Spleen (tissue), 11 donors: Measurements from ENCODE around the gene METTL1. TPM values are rescaled to one million over a fixed set of nuclear protein-coding genes. Genes with fewer than 3 reads are reported as not detected.

Experiments
- DNase-seq: peaks from one replicate; pipeline ENCODE4 v3.0.0-alpha.2; 2020
- H3K27ac ChIP-seq, 8 donors: fragments of 200-600 bp; sonication (generic) in 7 of 8; 1 replicate in 4 of 8; 2 replicates in 4 of 8; pipeline versions ENCODE4 v1.5.0 to v1.8.0; 2016 to 2021; ENCODE audit warnings: inconsistent platforms in 4 of 8, mild to moderate bottlenecking in 4 of 8, moderate library complexity in 1 of 8
- H3K27me3 ChIP-seq, 7 donors: fragments of 200-600 bp; sonication (generic) in 6 of 7; replicated peaks in 1 of 7; 1 replicate in 4 of 7; 2 replicates in 3 of 7; pipeline versions ENCODE4 v1.5.0 to v1.8.0; 2016 to 2021; ENCODE audit warnings: inconsistent platforms in 3 of 7, mild to moderate bottlenecking in 1 of 7
- H3K36me3 ChIP-seq, 6 donors: fragments of 200-600 bp; sonication (generic) in 5 of 6; 1 replicate in 4 of 6; 2 replicates in 2 of 6; pipeline versions ENCODE4 v1.5.0 to v1.8.0; 2016 to 2021; ENCODE audit warnings: inconsistent platforms in 2 of 6
- H3K4me1 ChIP-seq, 6 donors: fragments of 200-600 bp; sonication (generic) in 5 of 6; 1 replicate in 3 of 6; 2 replicates in 3 of 6; pipeline versions ENCODE4 v1.5.0 to v1.8.0; 2016 to 2021; ENCODE audit warnings: inconsistent platforms in 3 of 6
- H3K4me3 ChIP-seq, 8 donors: fragments of 200-600 bp; sonication (generic) in 7 of 8; 1 replicate in 4 of 8; 2 replicates in 4 of 8; pipeline versions ENCODE4 v1.5.0 to v1.8.0; 2016 to 2021; ENCODE audit warnings: inconsistent platforms in 4 of 8, mild to moderate bottlenecking in 4 of 8, moderate library complexity in 2 of 8
- H3K9me3 ChIP-seq, 8 donors: fragments of 200-600 bp; sonication (generic) in 7 of 8; 1 replicate in 4 of 8; 2 replicates in 4 of 8; pipeline versions ENCODE4 v1.5.0 to v1.8.0; 2016 to 2021; ENCODE audit warnings: inconsistent platforms in 4 of 8
- CTCF ChIP-seq, 11 experiments: fragments of 200-600 bp in 7 of 11; fragments of 450-650 bp in 4 of 11; sonication (generic) in 4 of 11; IDR thresholded peaks in 8 of 11; conservative IDR thresholded peaks in 3 of 11; 1 replicate in 7 of 11; 2 replicates in 4 of 11; pipeline versions ENCODE4 v1.4.0 to v1.8.0; 2016 to 2021; ENCODE audit warnings: antibody characterized with exemption in 11 of 11, inconsistent platforms in 4 of 11, mild to moderate bottlenecking in 1 of 11
- POLR2A ChIP-seq, 3 donors: fragments of 450-650 bp; IDR thresholded peaks; one replicate each; pipeline ENCODE4 v1.5.1; 2017; ENCODE audit warnings: antibody characterized with exemption in 3 of 3, mild to moderate bottlenecking in 1 of 3
- POLR2AphosphoS5 ChIP-seq, 3 donors: sonication (generic); formaldehyde crosslinking; IDR thresholded peaks; one replicate each; pipeline ENCODE4 v1.5.1; 2017; ENCODE audit warnings: antibody characterized with exemption in 3 of 3
- WGBS, 5 donors: extraction: QIAGEN DNeasy Blood & Tissue Kit in 3 of 5; methylation state at CpG; one replicate each; pipeline versions ENCODE4 v1.1.5 to v1.1.7; 2013 to 2018; 5-methylcytosine and 5-hydroxymethylcytosine counted together
- intact Hi-C: fragments of 100-400 bp; cut with DNase I; formaldehyde crosslinking; loops from one replicate; pipeline ENCODE4 v1.15.0; 2023; ENCODE audit warnings: low total_unique reads
- polyA plus RNA-seq, 3 donors: library from polyadenylated mRNA; stranded (reverse); fragments of 200-250 nt; gene quantifications; one replicate each; pipeline ENCODE4 v1.2.1, GENCODE V29; 2013
- total RNA-seq, 7 donors: library from RNA; depleted of rRNA in 3 of 7; stranded (reverse); fragments of >200 nt in 3 of 7; fragmentation: NEBNext Ultra II Directional in 4 of 7; extraction: Animal tissue kit (Norgen Biotek cat#: 25700) in 4 of 7; gene quantifications; one replicate each; pipeline versions ENCODE4 v1.1.0 to v1.2.1, GENCODE V29; 2016 to 2021
- donor health status: healthy with polysubstance abuse.
- donor health status: DM: no; HTN: no; CAD: no; lungs with moderate emphysema.
- donor health status: DM: no; HTN: no; CAD: no.
- donor health status: Bipolar disorder and iron deficiency.
- donor health status: healthy.
- donor health status: DM: no; HTN: no; CAD: no.
- donor health status: DM: yes; HTN: yes; CAD: no.

Gene METTL1
- total and polyA plus RNA-seq, 10 donors: 4.9 to 22.0 (median 14.5) TPM

- peak; percentile 87 for DNase-seq
- Histone ChIP-seq H3K9me3 (no peaks in the 10 kb centered on the region), H3K36me3 (peaks cover 0 to 67% (median 54%) of the 10 kb centered on the region in 6 donors), H3K27me3 (no peaks in the 10 kb centered on the region), H3K4me3 (peak overlapping the region; percentile 42 to 76 (median 48)), H3K27ac (peak overlapping the region in 7 of 8 donors; percentile 22 to 79 (median 62)), H3K4me1 (peaks cover 0 to 24% (median 7%) of the 10 kb centered on the region in 6 donors)
- 37 to 82% (median 66%) methylated on average over 50 to 79 of the region's 79 CpGs for WGBS, 5 donors
- intact Hi-C loops: no loop called here
- TF ChIP-seq POLR2AphosphoS5 (IDR thresholded peaks at IDR 0.05) (peak; percentile 27 to 53 (median 28)), POLR2A (IDR thresholded peaks at IDR 0.05) (no peak), CTCF (IDR thresholded peaks at IDR 0.05 in 8 of 11, conservative IDR thresholded peaks at IDR 0.05 in 3 of 11) (peak; percentile 24 to 71 (median 58))
Observed at GRCh38 chr12:57726151-57726883, 45.6 kb downstream of the METTL1 start.

- peaks cover 0 to 67% (median 53%) of the 10 kb centered on the region in 6 donors for H3K36me3 ChIP-seq
- TF ChIP-seq CTCF (IDR thresholded peaks at IDR 0.05 in 8 of 11, conservative IDR thresholded peaks at IDR 0.05 in 3 of 11) (no peak), POLR2AphosphoS5 (IDR thresholded peaks at IDR 0.05) (no peak), POLR2A (IDR thresholded peaks at IDR 0.05) (no peak)
- intact Hi-C loops: no loop called here
- peaks cover 0 to 24% (median 7%) of the 10 kb centered on the region in 6 donors for H3K4me1 ChIP-seq
- no peak for DNase-seq
- H3K4me3 ChIP-seq: peak overlapping the region in 7 of 8 donors; percentile 42 to 76 (median 48)
- 60 to 72% (median 62%) methylated on average over 7 to 10 of the region's 10 CpGs for WGBS, 5 donors
- peak overlapping the region in 5 of 8 donors; percentile 51 to 79 (median 67) for H3K27ac ChIP-seq
- H3K27me3 ChIP-seq: no peaks in the 10 kb centered on the region
- no peaks in the 10 kb centered on the region for H3K9me3 ChIP-seq
Observed at GRCh38 chr12:57725851-57726150, 46.1 kb downstream of the METTL1 start.

- peaks cover 0 to 24% (median 7%) of the 10 kb centered on the region in 6 donors for H3K4me1 ChIP-seq
- H3K27ac ChIP-seq: no peak overlapping the region
- TF ChIP-seq CTCF (IDR thresholded peaks at IDR 0.05 in 8 of 11, conservative IDR thresholded peaks at IDR 0.05 in 3 of 11) (no peak), POLR2AphosphoS5 (IDR thresholded peaks at IDR 0.05) (peak in 1 of 3 donors; percentile 16), POLR2A (IDR thresholded peaks at IDR 0.05) (no peak)
- intact Hi-C loops: no loop called here
- no peak for DNase-seq
- H3K9me3 ChIP-seq: no peaks in the 10 kb centered on the region
- H3K4me3 ChIP-seq: no peak overlapping the region
- peaks cover 0 to 67% (median 54%) of the 10 kb centered on the region in 6 donors for H3K36me3 ChIP-seq
- no peaks in the 10 kb centered on the region for H3K27me3 ChIP-seq
- 70 to 84% (median 80%) methylated on average over 7 to 11 of the region's 11 CpGs for WGBS, 5 donors
Observed at GRCh38 chr12:57724936-57725740, 46.8 kb downstream of the METTL1 start.
